ENCODE results near the gene TCFL5.
"Not testable (repeated sequence)": the region's sequence is repeated elsewhere in the genome, so short reads cannot be mapped to it uniquely, and the experiment has no call there.

The TCFL5 gene

GRCh38 chr20:62880147-62880934, 18.7 kb upstream of the TCFL5 start:
- Mint-ChIP-seq H3K36me3 (ENCODE audit: low read depth) (peaks cover 42% of the 10 kb centered on the region), H3K4me1 (ENCODE audit: low read depth) (peaks cover 14% of the 10 kb centered on the region), H3K9me3 (no peaks in the 10 kb centered on the region), H3K27me3 (peaks cover 6% of the 10 kb centered on the region), H3K4me3 (no peak overlapping the region), H3K27ac (no peak overlapping the region)
- intact Hi-C loops (cut with micrococcal nuclease): no loop called here

- Mint-ChIP-seq H3K27ac (no peak overlapping the region), H3K4me1 (ENCODE audit: low read depth) (peaks cover 20% of the 10 kb centered on the region), H3K36me3 (ENCODE audit: low read depth) (peaks cover 42% of the 10 kb centered on the region), H3K27me3 (peaks cover 9% of the 10 kb centered on the region), H3K9me3 (no peaks in the 10 kb centered on the region), H3K4me3 (no peak overlapping the region)
- intact Hi-C loops (cut with micrococcal nuclease): no loop called here
Measured at GRCh38 chr20:62879275-62880146, 17.9 kb upstream of the TCFL5 start.

- no peak overlapping the region for H3K4me3 Mint-ChIP-seq
- H3K27me3 Mint-ChIP-seq: peaks cover 16% of the 10 kb centered on the region
- no peak overlapping the region for H3K27ac Mint-ChIP-seq
- H3K4me1 Mint-ChIP-seq (ENCODE audit: low read depth): peaks cover 29% of the 10 kb centered on the region
- H3K36me3 Mint-ChIP-seq (ENCODE audit: low read depth): peaks cover 42% of the 10 kb centered on the region
- intact Hi-C loops (cut with micrococcal nuclease): no loop called here
- H3K9me3 Mint-ChIP-seq: no peaks in the 10 kb centered on the region
Measured at GRCh38 chr20:62878244-62879038, 16.8 kb upstream of the TCFL5 start.

- H3K4me3 Mint-ChIP-seq: no peak overlapping the region
Measured at GRCh38 chr20:62876902-62877816, 15.5 kb upstream of the TCFL5 start.

GRCh38 chr20:62876501-62876901, 14.9 kb upstream of the TCFL5 start:
- H3K27ac Mint-ChIP-seq: peak overlapping the region; percentile 53
- intact Hi-C loops (cut with micrococcal nuclease): no loop called here
- peaks cover 20% of the 10 kb centered on the region for H3K27me3 Mint-ChIP-seq
- H3K36me3 Mint-ChIP-seq (ENCODE audit: low read depth): peaks cover 33% of the 10 kb centered on the region
- peaks cover 44% of the 10 kb centered on the region for H3K4me1 Mint-ChIP-seq (ENCODE audit: low read depth)
- no peaks in the 10 kb centered on the region for H3K9me3 Mint-ChIP-seq
- no peak overlapping the region for H3K4me3 Mint-ChIP-seq

More at GRCh38 chr20:62876902-62877816, 15.5 kb upstream of the TCFL5 start:
- intact Hi-C loops (cut with micrococcal nuclease): no loop called here
- Mint-ChIP-seq H3K27ac (peak overlapping the region; percentile 53), H3K9me3 (no peaks in the 10 kb centered on the region), H3K36me3 (ENCODE audit: low read depth) (peaks cover 39% of the 10 kb centered on the region), H3K4me1 (ENCODE audit: low read depth) (peaks cover 42% of the 10 kb centered on the region), H3K27me3 (peaks cover 20% of the 10 kb centered on the region)

GRCh38 chr20:62875419-62876361, 14.1 kb upstream of the TCFL5 start:
- peaks cover 44% of the 10 kb centered on the region for H3K4me1 Mint-ChIP-seq (ENCODE audit: low read depth)
- peaks cover 20% of the 10 kb centered on the region for H3K27me3 Mint-ChIP-seq
- H3K4me3 Mint-ChIP-seq: peak overlapping the region; percentile 61
- intact Hi-C loops (cut with micrococcal nuclease): no loop called here
- H3K36me3 Mint-ChIP-seq (ENCODE audit: low read depth): peaks cover 25% of the 10 kb centered on the region
- H3K27ac Mint-ChIP-seq: peak overlapping the region; percentile 76
- no peaks in the 10 kb centered on the region for H3K9me3 Mint-ChIP-seq

- Mint-ChIP-seq H3K4me3 (no peak overlapping the region), H3K27me3 (peaks cover 21% of the 10 kb centered on the region), H3K36me3 (ENCODE audit: low read depth) (peaks cover 17% of the 10 kb centered on the region), H3K27ac (no peak overlapping the region), H3K9me3 (no peaks in the 10 kb centered on the region), H3K4me1 (ENCODE audit: low read depth) (peaks cover 44% of the 10 kb centered on the region)
- intact Hi-C loops (cut with micrococcal nuclease): loop anchor here (5.0 kb wide), 1 partner anchor 132 kb away; the partner anchor contains the start of gene BHLHE23
Measured at GRCh38 chr20:62874964-62875344, 13.3 kb upstream of the TCFL5 start.

- peaks cover 21% of the 10 kb centered on the region for H3K27me3 Mint-ChIP-seq
- intact Hi-C loops (cut with micrococcal nuclease): loop anchor here (5.0 kb wide), 1 partner anchor 134 kb away; the partner anchor contains the start of gene BHLHE23
- not testable (repeated sequence) for H3K4me3 Mint-ChIP-seq; H3K9me3 Mint-ChIP-seq; H3K36me3 Mint-ChIP-seq (ENCODE audit: low read depth); H3K27ac Mint-ChIP-seq
- peaks cover 44% of the 10 kb centered on the region for H3K4me1 Mint-ChIP-seq (ENCODE audit: low read depth)
Measured at GRCh38 chr20:62873681-62874031, 12.0 kb upstream of the TCFL5 start.

GRCh38 chr20:62873280-62873679, 11.7 kb upstream of the TCFL5 start:
- Mint-ChIP-seq H3K4me3 (no peak overlapping the region), H3K4me1 (ENCODE audit: low read depth) (peaks cover 44% of the 10 kb centered on the region), H3K36me3 (ENCODE audit: low read depth) (peaks cover 4% of the 10 kb centered on the region), H3K27ac (no peak overlapping the region), H3K27me3 (peaks cover 22% of the 10 kb centered on the region), H3K9me3 (no peaks in the 10 kb centered on the region)
- intact Hi-C loops (cut with micrococcal nuclease): loop anchor here (5.0 kb wide), 1 partner anchor 134 kb away; the partner anchor contains the start of gene BHLHE23

- Mint-ChIP-seq H3K36me3 (ENCODE audit: low read depth) (no peaks in the 10 kb centered on the region), H3K4me3 (no peak overlapping the region), H3K27ac (peak overlapping the region; percentile 26), H3K9me3 (no peaks in the 10 kb centered on the region), H3K27me3 (peaks cover 26% of the 10 kb centered on the region), H3K4me1 (ENCODE audit: low read depth) (peaks cover 44% of the 10 kb centered on the region)
- intact Hi-C loops (cut with micrococcal nuclease): loop anchor here (5.0 kb wide), 1 partner anchor 134 kb away; the partner anchor contains the start of gene BHLHE23
Measured at GRCh38 chr20:62872862-62873261, 11.2 kb upstream of the TCFL5 start.

GRCh38 chr20:62872184-62872847, 10.7 kb upstream of the TCFL5 start:
- Mint-ChIP-seq H3K4me3 (no peak overlapping the region), H3K27me3 (peaks cover 29% of the 10 kb centered on the region), H3K4me1 (ENCODE audit: low read depth) (peaks cover 44% of the 10 kb centered on the region), H3K9me3 (no peaks in the 10 kb centered on the region), H3K27ac (peak overlapping the region; percentile 26), H3K36me3 (ENCODE audit: low read depth) (no peaks in the 10 kb centered on the region)
- intact Hi-C loops (cut with micrococcal nuclease): loop anchor here (5.0 kb wide), 1 partner anchor 135 kb away; the partner anchor contains the start of gene BHLHE23
